PC-3 (cell line): ENCODE results near the gene GNAI2. TPM values are rescaled to one million over a fixed set of nuclear protein-coding genes. Genes with fewer than 3 reads are reported as not detected.

Experiments used
- ATAC-seq: fragments of 200-7000 bp; cut with Tn5 transposase; 2 replicates; pipeline ENCODE4 v1.9.1; 2020; ENCODE audit warnings: mild to moderate bottlenecking, moderate library complexity
- BruUV-seq: library from RNA; stranded (reverse); fragments of 400-500 nt; replicated peaks from 2 replicates; lab custom pipeline; 2021; lab: Mats Ljungman, UMichigan
- CTCF ChIA-PET: fragments of 300-600 bp; sonication (Branson Sonifier 250); formaldehyde crosslinking; loops from one replicate; lab custom pipeline; 2022; ENCODE audit warnings: antibody characterized with exemption; lab: Charles Lee
- POLR2A ChIA-PET: fragments of 300-600 bp; sonication (Branson Sonifier 250); formaldehyde crosslinking; loops from one replicate; lab custom pipeline; 2022; ENCODE audit warnings: antibody characterized with exemption; ENCODE audit not compliant: unreplicated experiment; lab: Charles Lee
- DNase-seq: peaks from one replicate; pipeline ENCODE4 v3.0.0-alpha.2; 2015
- H2AFZ ChIP-seq: fragments of 300-600 bp; sonication (generic); 2 replicates; pipeline ENCODE4 v1.6.0; 2016; ENCODE audit warnings: antibody characterized with exemption, low read length
- H3F3A ChIP-seq: fragments of 300-600 bp; sonication (generic); one replicate; pipeline ENCODE4 v1.6.0; 2017; ENCODE audit warnings: antibody characterized with exemption, low read length, control low read depth, mild to moderate bottlenecking; ENCODE audit not compliant: unreplicated experiment
- H3K27ac ChIP-seq: fragments of 300-600 bp; sonication (generic); 2 replicates; pipeline ENCODE4 v1.5.1; 2016; ENCODE audit warnings: mild to moderate bottlenecking, low read length
- H3K27me3 ChIP-seq: fragments of 300-600 bp; sonication (generic); 2 replicates; pipeline ENCODE4 v1.6.1; 2016; ENCODE audit warnings: low read length, mixed read lengths
- H3K36me3 ChIP-seq: fragments of 300-600 bp; sonication (generic); 2 replicates; pipeline ENCODE4 v1.6.1; 2016; ENCODE audit warnings: low read depth, mixed run types, low read length, mixed read lengths
- H3K4me1 ChIP-seq: fragments of 300-600 bp; sonication (generic); 2 replicates; pipeline ENCODE4 v1.5.1; 2016; ENCODE audit warnings: low read length; ENCODE audit not compliant: insufficient read depth
- H3K4me2 ChIP-seq: fragments of 300-600 bp; sonication (generic); 2 replicates; pipeline ENCODE4 v1.6.0; 2016; ENCODE audit warnings: low read length
- H3K4me3 ChIP-seq: fragments of 300-600 bp; sonication (generic); 2 replicates; pipeline ENCODE4 v1.5.1; 2016; ENCODE audit warnings: mild to moderate bottlenecking, low read length, mixed read lengths
- H3K79me2 ChIP-seq: fragments of 300-600 bp; sonication (generic); 2 replicates; pipeline ENCODE4 v1.6.1; 2017; ENCODE audit warnings: low read length, mixed read lengths
- H3K9ac ChIP-seq: fragments of 300-600 bp; sonication (generic); 2 replicates; pipeline ENCODE4 v1.6.0; 2016; ENCODE audit warnings: mild to moderate bottlenecking, low read length
- H3K9me2 ChIP-seq: fragments of 300-600 bp; sonication (generic); replicated peaks from 2 replicates; pipeline ENCODE4 v1.6.1; 2016; ENCODE audit warnings: mixed run types, low read length, mixed read lengths
- H3K9me3 ChIP-seq: fragments of 300-600 bp; sonication (generic); 2 replicates; pipeline ENCODE4 v1.6.1; 2016; ENCODE audit warnings: low read length, mixed read lengths
- H4K20me1 ChIP-seq: fragments of 300-600 bp; sonication (generic); 2 replicates; pipeline ENCODE4 v1.6.1; 2016; ENCODE audit warnings: low read length, mixed read lengths
- CTCF ChIP-seq: fragments of 300-600 bp; sonication (generic); conservative IDR thresholded peaks from 2 replicates; pipeline ENCODE4 v1.5.1; 2017; ENCODE audit warnings: antibody characterized with exemption, low read depth, mild to moderate bottlenecking, low read length
- EZH2 ChIP-seq: fragments of 300-600 bp; sonication (generic); IDR thresholded peaks from one replicate; pipeline ENCODE4 v1.6.1; 2017; ENCODE audit warnings: antibody characterized with exemption, mild to moderate bottlenecking, low read length; ENCODE audit not compliant: unreplicated experiment
- EZH2phosphoT487 ChIP-seq: fragments of 300-600 bp; sonication (generic); IDR thresholded peaks from 2 replicates; pipeline ENCODE4 v1.6.1; 2018; ENCODE audit warnings: mild to moderate bottlenecking, antibody characterized with exemption, low read length, borderline replicate concordance
- intact Hi-C: fragments of 100-400 bp; cut with micrococcal nuclease; formaldehyde crosslinking; loops from 2 replicates; pipeline ENCODE4 v1.9.0; 2023
- total RNA-seq: library from RNA; depleted of rRNA; stranded (reverse); fragments of >200 nt; gene quantifications from 2 replicates; pipeline ENCODE4 v1.2.3, GENCODE V29; 2014

The GNAI2 gene
- total RNA-seq, 1 experiment from 2014 or later: 221 TPM

DNA sequence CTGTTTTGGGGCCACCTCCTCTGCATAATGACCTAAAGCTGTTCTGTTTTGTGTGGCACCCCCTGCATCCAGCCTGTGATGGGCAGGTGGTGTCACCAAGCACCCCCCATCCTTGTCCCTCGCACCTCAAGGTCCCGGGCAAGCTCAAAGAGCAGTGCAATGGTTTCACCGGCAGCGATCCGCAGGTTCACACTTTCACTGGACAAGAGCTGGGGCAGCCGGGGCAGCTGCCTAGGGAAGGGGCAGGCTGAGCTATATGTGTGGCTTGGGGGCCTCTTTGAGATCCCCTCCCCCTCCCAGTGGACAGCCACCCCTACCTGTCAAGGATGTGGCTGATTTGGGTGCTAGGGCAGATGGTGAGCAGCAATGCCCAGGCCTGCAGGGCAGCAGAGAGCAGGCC is 53.1 kb downstream of the GNAI2 start:
- no peak overlapping the region for H3K9ac ChIP-seq
- H3K9me3 ChIP-seq: no peaks in the 10 kb centered on the region
- no peaks in the 10 kb centered on the region for H3K27me3 ChIP-seq
- ATAC-seq: no peak
- peaks cover 4% of the 10 kb centered on the region for H3F3A ChIP-seq
- no peak overlapping the region for H3K27ac ChIP-seq
- POLR2A ChIA-PET: interaction anchor here (0.6 kb wide), 1 partner anchor 10 kb away, joined by 3 read pairs; no protein-coding TSS in a partner anchor
- CTCF ChIA-PET: no interaction called here
- H2AFZ ChIP-seq: no peak overlapping the region
- peaks cover 6% of the 10 kb centered on the region for H3K4me1 ChIP-seq
- H3K9me2 ChIP-seq: no peaks in the 10 kb centered on the region
- peaks cover 35% of the 10 kb centered on the region for H3K36me3 ChIP-seq
- TF ChIP-seq EZH2 (no peak), CTCF (no peak), EZH2phosphoT487 (no peak)
- DNase-seq: no peak
- H3K4me2 ChIP-seq: no peak overlapping the region
- H4K20me1 ChIP-seq: no peaks in the 10 kb centered on the region
- BruUV-seq: no TSS peak
- H3K4me3 ChIP-seq: no peak overlapping the region
- H3K79me2 ChIP-seq: peaks cover 32% of the 10 kb centered on the region
- intact Hi-C loops: no loop called here

DNA sequence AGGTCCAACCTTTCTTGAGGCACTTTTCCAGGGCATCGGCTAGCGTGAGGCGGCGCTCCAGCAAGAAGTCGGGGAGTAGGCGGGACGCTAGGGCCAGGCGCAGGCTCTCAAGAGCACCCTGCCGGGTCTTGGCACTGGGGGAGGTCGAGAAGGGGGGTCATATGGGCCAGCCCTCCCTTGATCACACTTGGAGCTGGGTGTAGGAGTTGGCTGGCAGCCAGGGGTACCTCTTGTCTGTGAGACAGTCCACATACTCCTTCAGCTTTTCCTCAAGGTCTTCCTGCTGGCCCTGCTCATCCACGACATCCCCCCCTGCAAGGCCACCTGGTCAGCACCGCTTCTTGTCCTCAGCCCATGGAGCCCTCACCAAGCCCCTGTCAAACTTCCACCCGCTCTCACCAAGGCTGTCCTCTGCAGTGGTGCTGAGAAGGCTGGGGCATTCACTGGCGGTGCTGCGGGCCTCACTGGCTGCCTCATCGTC is 54.2 kb downstream of the GNAI2 start:
- no peak overlapping the region for H2AFZ ChIP-seq
- H3K4me2 ChIP-seq: peak overlapping the region; percentile 100
- H3K79me2 ChIP-seq: peaks cover 32% of the 10 kb centered on the region
- TF ChIP-seq EZH2 (no peak), CTCF (no peak), EZH2phosphoT487 (no peak)
- no peak overlapping the region for H3K27ac ChIP-seq
- ChIA-PET CTCF (no interaction called here), POLR2A (no interaction called here)
- DNase-seq (no peak), ATAC-seq (no peak)
- H3F3A ChIP-seq: peaks cover 4% of the 10 kb centered on the region
- H3K9ac ChIP-seq: no peak overlapping the region
- H3K36me3 ChIP-seq: peaks cover 35% of the 10 kb centered on the region
- H3K4me1 ChIP-seq: peaks cover 6% of the 10 kb centered on the region
- no peaks in the 10 kb centered on the region for H3K9me3 ChIP-seq
- no peak overlapping the region; the same call in 1 of the 2 replicates for H3K4me3 ChIP-seq
- intact Hi-C loops: no loop called here
- no peaks in the 10 kb centered on the region for H4K20me1 ChIP-seq
- H3K27me3 ChIP-seq: no peaks in the 10 kb centered on the region
- H3K9me2 ChIP-seq: no peaks in the 10 kb centered on the region
- no TSS peak for BruUV-seq
